HG03432 (cell line): Measurements from ENCODE around the gene TMEM183A.
A peak's percentile ranks its signal among the peaks of the same experiment; 100 is the strongest.

Source experiments
- ATAC-seq: cut with Tn5 transposase; IDR thresholded peaks from one replicate; pipeline ENCODE4 v1.9.1; 2021; ENCODE audit warnings: mild to moderate bottlenecking, moderate library complexity; ENCODE audit not compliant: unreplicated experiment

TMEM183A gene

GRCh38 chr1:203028067-203028783 is 21.1 kb downstream of the TMEM183A start:
- ATAC-seq = no peak

- no peak for ATAC-seq
Observed at GRCh38 chr1:203028784-203029553, 21.8 kb downstream of the TMEM183A start.

- ATAC-seq = no peak
Observed at GRCh38 chr1:203031467-203031866, 24.3 kb downstream of the TMEM183A start.

GRCh38 chr1:203033287-203033686 is 26.1 kb downstream of the TMEM183A start:
- ATAC-seq = no peak

GRCh38 chr1:203033917-203034316 is 26.7 kb downstream of the TMEM183A start:
- ATAC-seq = no peak

- no peak for ATAC-seq
Observed at GRCh38 chr1:203034422-203035110, 27.4 kb downstream of the TMEM183A start.

GRCh38 chr1:203035111-203036000 is 28.2 kb downstream of the TMEM183A start:
- ATAC-seq = no peak

- ATAC-seq = no peak
Observed at GRCh38 chr1:203036135-203036534, 29.0 kb downstream of the TMEM183A start.

- no peak for ATAC-seq
Observed at GRCh38 chr1:203036537-203036936, 29.4 kb downstream of the TMEM183A start.

- ATAC-seq = peak; percentile 12
Observed at GRCh38 chr1:203037509-203038190, 30.5 kb downstream of the TMEM183A start.

- peak; percentile 78 for ATAC-seq
Observed at GRCh38 chr1:203038217-203038741, 31.1 kb downstream of the TMEM183A start.

GRCh38 chr1:203038891-203039608 is 31.9 kb downstream of the TMEM183A start:
- no peak for ATAC-seq

GRCh38 chr1:203039609-203040512 is 32.7 kb downstream of the TMEM183A start:
- no peak for ATAC-seq

GRCh38 chr1:203040513-203041275 is 33.5 kb downstream of the TMEM183A start:
- no peak for ATAC-seq

GRCh38 chr1:203041351-203041932 is 34.3 kb downstream of the TMEM183A start:
- ATAC-seq = no peak

- ATAC-seq = no peak
Observed at GRCh38 chr1:203043830-203044545, 36.8 kb downstream of the TMEM183A start.
